HepG2 (cell line): ENCODE measurements around the gene SEL1L2. TPM values are rescaled to one million over a fixed set of nuclear protein-coding genes. Genes with fewer than 3 reads are reported as not detected.
A peak's percentile ranks its signal among the peaks of the same experiment; 100 is the strongest.

ENCODE experiments used
- ATAC-seq: fragments of 200-7000 bp; cut with Tn5 transposase; 3 replicates; pipeline ENCODE4 v1.9.1; 2020; ENCODE audit warnings: mild to moderate bottlenecking, moderate library complexity
- BruUV-seq: library from RNA; stranded (reverse); fragments of 400-500 nt; replicated peaks from 2 replicates; lab custom pipeline; 2021; lab: Mats Ljungman, UMichigan
- CTCF ChIA-PET: fragments of 300-600 bp; formaldehyde crosslinking; extraction: SDS; loops from one replicate; lab custom pipeline; 2021; ENCODE audit warnings: low total read pairs, inconsistent platforms, low intra/inter-chr PET ratio; lab: Yijun Ruan, JAX
- POLR2A ChIA-PET: fragments of 350-600 bp; sonication (Branson Sonifier 250); formaldehyde crosslinking; loops from one replicate; lab custom pipeline; 2020; ENCODE audit warnings: antibody characterized with exemption, inconsistent platforms; lab: Yijun Ruan, JAX
- DNase-seq: peaks from one replicate; pipeline ENCODE4 v3.0.0-alpha.2; 2015; ENCODE audit warnings: low spot score
- FAIRE-seq: peaks from 3 replicates; lab custom pipeline; 2011; peaks lifted over from hg19 to GRCh38; lab: Jason Lieb, UNC
- H2AFZ ChIP-seq: one replicate; pipeline ENCODE4 v1.6.1; 2011; ENCODE audit warnings: low read length, inconsistent platforms
- H3K27ac ChIP-seq: fragments of 300-600 bp; 3 replicates; pipeline ENCODE4 v1.8.0; 2011; ENCODE audit warnings: mixed run types, mild to moderate bottlenecking, mixed read lengths, low read length, inconsistent platforms; ENCODE audit not compliant: insufficient read depth; ENCODE audit errors: extremely low read length
- H3K27me3 ChIP-seq, 2 experiments: fragments of 200-600 bp in 1 of 2; 2 replicates in 1 of 2; 3 replicates in 1 of 2; pipeline versions ENCODE4 v1.6.0 to v1.8.0; 2011; ENCODE audit warnings: low read length in 2 of 2, mild to moderate bottlenecking in 2 of 2, moderate library complexity in 2 of 2, inconsistent platforms in 1 of 2; ENCODE audit not compliant: insufficient read depth in 2 of 2, control insufficient read depth in 1 of 2
- H3K36me3 ChIP-seq, 2 experiments: fragments of 200-600 bp in 1 of 2; replicated peaks in 1 of 2; 2 replicates in 1 of 2; 3 replicates in 1 of 2; pipeline versions ENCODE4 v1.5.1 to v1.8.0; 2011; ENCODE audit warnings: low read length in 2 of 2, inconsistent platforms in 1 of 2; ENCODE audit not compliant: insufficient read depth in 2 of 2, control insufficient read depth in 1 of 2
- H3K4me1 ChIP-seq: 2 replicates; pipeline ENCODE4 v1.5.1; 2012; ENCODE audit warnings: low read length, inconsistent platforms; ENCODE audit not compliant: insufficient read depth
- H3K4me2 ChIP-seq: 2 replicates; pipeline ENCODE4 v1.6.0; 2011; ENCODE audit warnings: low read depth, low read length, inconsistent platforms
- H3K4me3 ChIP-seq, 3 experiments: fragments of 200-600 bp in 1 of 3; sonication (generic), shearing (Covaris generic) in 1 of 3; replicated peaks in 1 of 3; 2 replicates each; pipeline ENCODE4 v1.5.1; 2011 to 2016; ENCODE audit warnings: low read length in 3 of 3, inconsistent platforms in 2 of 3, low read depth in 2 of 3, mild to moderate bottlenecking in 2 of 3, control low read depth in 1 of 3, mixed read lengths in 1 of 3; ENCODE audit not compliant: insufficient read depth in 1 of 3
- H3K79me2 ChIP-seq: one replicate; pipeline ENCODE4 v1.6.1; 2011; ENCODE audit warnings: low read length, inconsistent platforms; ENCODE audit not compliant: insufficient read depth
- H3K9ac ChIP-seq: 2 replicates; pipeline ENCODE4 v1.6.0; 2011; ENCODE audit warnings: mild to moderate bottlenecking, low read depth, low read length, inconsistent platforms; ENCODE audit not compliant: insufficient read depth
- H3K9me3 ChIP-seq: 2 replicates; pipeline ENCODE4 v1.5.1; 2012; ENCODE audit warnings: mild to moderate bottlenecking, low read length
- H4K20me1 ChIP-seq: 2 replicates; pipeline ENCODE4 v1.6.0; 2011; ENCODE audit warnings: inconsistent platforms, mild to moderate bottlenecking, low read length, moderate library complexity; ENCODE audit not compliant: insufficient read depth
- BCL6 ChIP-seq: IDR thresholded peaks from 2 replicates; pipeline ENCODE4 v1.6.1; 2016; ENCODE audit warnings: missing genetic modification reagents, missing compliant biosample characterization
- HMG20A ChIP-seq: IDR thresholded peaks from 2 replicates; pipeline ENCODE4 v1.6.1; 2016; ENCODE audit warnings: borderline replicate concordance
- HNF4A ChIP-seq: sonication (generic); formaldehyde crosslinking; IDR thresholded peaks from 2 replicates; pipeline ENCODE4 v1.4.0; 2020; ENCODE audit warnings: missing genetic modification reagents
- MAFF ChIP-seq: IDR thresholded peaks from 2 replicates; pipeline ENCODE4 v1.6.1; 2011; ENCODE audit warnings: low read depth, low read length, improper control_type of control experiment
- MAFK ChIP-seq, 2 experiments: IDR thresholded peaks in 1 of 2; conservative IDR thresholded peaks in 1 of 2; 2 replicates each; pipeline ENCODE4 v1.6.1; 2011; ENCODE audit warnings: improper control_type of control experiment in 2 of 2, low read length in 2 of 2
- MED13 ChIP-seq: sonication (generic); formaldehyde crosslinking; IDR thresholded peaks from 2 replicates; pipeline ENCODE4 v1.5.0; 2020; ENCODE audit warnings: missing genetic modification reagents
- NFE2L2 ChIP-seq: fragments of 150-350 bp; IDR thresholded peaks from 2 replicates; pipeline ENCODE4 v1.6.1; 2014; ENCODE audit warnings: low read length
- POGZ ChIP-seq: sonication (generic); formaldehyde crosslinking; IDR thresholded peaks from 2 replicates; pipeline ENCODE4 v1.4.0; 2020; ENCODE audit warnings: mild to moderate bottlenecking, missing genetic modification reagents
- SATB2 ChIP-seq: sonication (generic); formaldehyde crosslinking; IDR thresholded peaks from 2 replicates; pipeline ENCODE4 v1.5.0; 2020; ENCODE audit warnings: missing genetic modification reagents
- SKI ChIP-seq: fragments of 450-650 bp; IDR thresholded peaks from one replicate; pipeline ENCODE4 v1.6.1; 2018; ENCODE audit warnings: mild to moderate bottlenecking; ENCODE audit not compliant: partially characterized antibody
- ZNF446 ChIP-seq: sonication (generic); formaldehyde crosslinking; IDR thresholded peaks from 2 replicates; pipeline ENCODE4 v1.5.0; 2020; ENCODE audit warnings: mild to moderate bottlenecking, missing genetic modification reagents
- whole genome bisulfite sequencing: methylation state at CpG from one replicate; pipeline ENCODE4 v1.1.6; 2017; ENCODE audit warnings: low lambda C conversion rate; 5-methylcytosine and 5-hydroxymethylcytosine counted together
- in situ Hi-C: cut with HindIII; loops from 2 replicates; pipeline ENCODE4 v1.10.0; 2017; ENCODE audit warnings: low pct_unique_long_range_greater_than_20kb; ENCODE audit not compliant: extremely low pct_ligation_motif_present
- intact Hi-C: fragments of 100-400 bp; cut with micrococcal nuclease; formaldehyde crosslinking; loops from one replicate; pipeline ENCODE4 v1.10.0; 2022; ENCODE audit not compliant: unreplicated experiment
- polyA plus RNA-seq, 8 experiments: library from polyadenylated mRNA; depleted of rRNA in 3 of 8; stranded (reverse) in 7 of 8; unstranded in 1 of 8; fragments of >200 nt; fragmentation: Illumina TruSeq in 4 of 8; extraction: Trizol in 4 of 8; gene quantifications; 2 replicates each; pipeline versions ENCODE4 v1.2.1 to v1.2.3, GENCODE V29; 2011 to 2016; ENCODE audit warnings: low read depth in 4 of 8, missing spikeins in 1 of 8, mixed read lengths in 1 of 8; ENCODE audit not compliant: insufficient read depth in 1 of 8
- total RNA-seq, 5 experiments: library from RNA; depleted of rRNA; stranded (reverse); fragments of >200 nt; fragmentation: Illumina TruSeq; extraction: Trizol; gene quantifications; 2 replicates each; pipeline ENCODE4 v1.2.3, GENCODE V29; 2016; ENCODE audit warnings: low read depth in 1 of 5
- TF ChIP-seq, protein P1 (sequence below): IDR thresholded peaks from 2 replicates; pipeline ENCODE4 v1.6.1; 2016
- TF ChIP-seq, protein P2 (sequence below): sonication (generic); formaldehyde crosslinking; IDR thresholded peaks from 2 replicates; pipeline ENCODE4 v1.5.1; 2020; ENCODE audit warnings: mild to moderate bottlenecking, missing genetic modification reagents, moderate library complexity
- TF ChIP-seq, protein P3 (sequence below): sonication (generic); formaldehyde crosslinking; IDR thresholded peaks from 2 replicates; pipeline ENCODE4 v1.4.0; 2020; ENCODE audit warnings: missing genetic modification reagents, borderline replicate concordance

SEL1L2 gene
- total and polyA plus RNA-seq, 2 of the 13 experiments (the other 11 are each of a cell fraction or from before 2014, with no cell fraction given): not detected

DNA sequence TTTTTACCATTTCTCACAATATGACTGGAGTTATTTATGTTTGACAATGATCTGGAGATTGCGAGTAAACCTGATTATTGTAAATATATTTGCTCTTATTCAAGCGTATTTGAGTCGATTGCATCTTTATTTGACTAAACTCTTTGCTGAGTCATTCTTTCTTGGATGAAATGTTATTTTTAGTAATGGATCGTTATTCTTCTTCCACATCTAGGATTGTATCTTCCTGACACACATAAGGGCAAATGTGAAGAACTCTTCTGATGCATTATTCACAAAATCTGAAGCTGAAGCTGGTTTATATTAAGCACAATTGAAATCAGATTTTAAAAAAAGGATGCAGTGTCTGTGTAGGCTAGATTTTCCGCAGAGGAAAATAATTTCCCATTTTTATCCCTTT is 68.2 kb downstream of the SEL1L2 start:
- no peak overlapping the region for H3K27ac ChIP-seq
- TF ChIP-seq MAFF (0 out of 2 replicates have a peak, but pooled peaks have one; percentile 24), SATB2 (CRISPR knock-in tag) (no peak), MAFK (conservative IDR thresholded peaks at IDR 0.05 in 1 of 2, IDR thresholded peaks at IDR 0.05 in 1 of 2; ENCODE audit: low read length in 2 of 2) (peak; percentile 50 to 65; a peak in 3 of 4 replicates), NFE2L2 (peak; percentile 90), MED13 (CRISPR knock-in tag) (no peak)
- TF ChIP-seq, protein P1, sequence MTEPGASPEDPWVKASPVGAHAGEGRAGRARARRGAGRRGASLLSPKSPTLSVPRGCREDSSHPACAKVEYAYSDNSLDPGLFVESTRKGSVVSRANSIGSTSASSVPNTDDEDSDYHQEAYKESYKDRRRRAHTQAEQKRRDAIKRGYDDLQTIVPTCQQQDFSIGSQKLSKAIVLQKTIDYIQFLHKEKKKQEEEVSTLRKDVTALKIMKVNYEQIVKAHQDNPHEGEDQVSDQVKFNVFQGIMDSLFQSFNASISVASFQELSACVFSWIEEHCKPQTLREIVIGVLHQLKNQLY (CRISPR knock-in tag): no peak
- TF ChIP-seq, all 625 proteins: peak for 3
- no peaks in the 10 kb centered on the region for H3K4me1 ChIP-seq
- ATAC-seq (no peak), DNase-seq (no peak), FAIRE-seq (no peak)
- peaks cover 1 to 4% of the 10 kb centered on the region in 2 experiments; a peak in 4 of 5 replicates for H3K27me3 ChIP-seq
- in situ Hi-C loops (no loop called here), intact Hi-C loops (no loop called here)
- H3K36me3 ChIP-seq: no peaks in the 10 kb centered on the region
- no TSS peak for BruUV-seq
- H4K20me1 ChIP-seq: no peaks in the 10 kb centered on the region
- H2AFZ ChIP-seq: no peak overlapping the region
- no peak overlapping the region for H3K9ac ChIP-seq
- H3K4me3 ChIP-seq: no peak overlapping the region
- ChIA-PET POLR2A (no interaction called here), CTCF (no interaction called here)
- H3K4me2 ChIP-seq: no peak overlapping the region
- H3K9me3 ChIP-seq: no peaks in the 10 kb centered on the region
- WGBS: 2% methylated on average over 5 of the region's 5 CpGs
- no peaks in the 10 kb centered on the region for H3K79me2 ChIP-seq

DNA sequence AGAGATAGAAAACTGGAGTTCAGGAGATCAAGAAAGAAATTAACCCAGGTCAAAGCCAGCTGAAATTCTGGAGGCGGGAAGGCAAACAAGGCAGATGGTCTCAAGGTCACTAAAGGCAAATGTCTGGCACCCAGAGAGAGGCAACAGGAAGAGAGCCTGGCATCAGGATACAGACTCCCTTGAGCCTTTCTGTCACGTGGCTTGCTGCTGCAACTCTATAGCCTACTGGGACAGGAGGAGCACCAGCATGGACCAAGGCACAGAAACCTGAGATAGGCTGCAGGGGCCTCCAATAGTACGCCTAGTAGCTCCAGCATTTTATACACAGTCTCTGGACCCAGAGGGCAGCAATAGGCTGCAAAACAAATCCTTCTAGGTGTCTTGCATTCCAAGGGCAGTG is 75.1 kb downstream of the SEL1L2 start:
- CTCF ChIA-PET: no interaction called here
- peaks cover 14% of the 10 kb centered on the region for H3K4me1 ChIP-seq
- no peak overlapping the region for H3K9ac ChIP-seq
- H3K4me2 ChIP-seq: no peak overlapping the region
- no peak overlapping the region for H2AFZ ChIP-seq
- H3K9me3 ChIP-seq: no peaks in the 10 kb centered on the region
- 4% methylated on average over 3 of the region's 3 CpGs for WGBS
- H3K27me3 ChIP-seq: peaks cover 0 to 4% of the 10 kb centered on the region in 2 experiments; a peak in 2 of 5 replicates
- no peaks in the 10 kb centered on the region for H3K79me2 ChIP-seq
- POLR2A ChIA-PET: no interaction called here
- FAIRE-seq (peak; percentile 74), DNase-seq (peak; percentile 78), ATAC-seq (peak; percentile 93)
- H3K4me3 ChIP-seq: no peak overlapping the region
- intact Hi-C loops: no loop called here
- in situ Hi-C loops: no loop called here
- no peaks in the 10 kb centered on the region for H4K20me1 ChIP-seq
- no peaks in the 10 kb centered on the region for H3K36me3 ChIP-seq
- H3K27ac ChIP-seq: no peak overlapping the region
- BruUV-seq: no TSS peak
- no peak for TF ChIP-seq POGZ (CRISPR knock-in tag)
- TF ChIP-seq BCL6 (CRISPR knock-in tag): peak; percentile 71
- TF ChIP-seq SKI: peak; percentile 18
- TF ChIP-seq HMG20A (CRISPR knock-in tag): peak; percentile 40; the same call in 1 of the 2 replicates
- peak; percentile 31 for TF ChIP-seq HNF4A
- TF ChIP-seq, protein P2, sequence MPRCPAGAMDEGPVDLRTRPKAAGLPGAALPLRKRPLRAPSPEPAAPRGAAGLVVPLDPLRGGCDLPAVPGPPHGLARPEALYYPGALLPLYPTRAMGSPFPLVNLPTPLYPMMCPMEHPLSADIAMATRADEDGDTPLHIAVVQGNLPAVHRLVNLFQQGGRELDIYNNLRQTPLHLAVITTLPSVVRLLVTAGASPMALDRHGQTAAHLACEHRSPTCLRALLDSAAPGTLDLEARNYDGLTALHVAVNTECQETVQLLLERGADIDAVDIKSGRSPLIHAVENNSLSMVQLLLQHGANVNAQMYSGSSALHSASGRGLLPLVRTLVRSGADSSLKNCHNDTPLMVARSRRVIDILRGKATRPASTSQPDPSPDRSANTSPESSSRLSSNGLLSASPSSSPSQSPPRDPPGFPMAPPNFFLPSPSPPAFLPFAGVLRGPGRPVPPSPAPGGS (CRISPR knock-in tag): 0 out of 2 replicates have a peak, but pooled peaks have one; percentile 42
- no peak for TF ChIP-seq ZNF446 (CRISPR knock-in tag)
- TF ChIP-seq, protein P3, sequence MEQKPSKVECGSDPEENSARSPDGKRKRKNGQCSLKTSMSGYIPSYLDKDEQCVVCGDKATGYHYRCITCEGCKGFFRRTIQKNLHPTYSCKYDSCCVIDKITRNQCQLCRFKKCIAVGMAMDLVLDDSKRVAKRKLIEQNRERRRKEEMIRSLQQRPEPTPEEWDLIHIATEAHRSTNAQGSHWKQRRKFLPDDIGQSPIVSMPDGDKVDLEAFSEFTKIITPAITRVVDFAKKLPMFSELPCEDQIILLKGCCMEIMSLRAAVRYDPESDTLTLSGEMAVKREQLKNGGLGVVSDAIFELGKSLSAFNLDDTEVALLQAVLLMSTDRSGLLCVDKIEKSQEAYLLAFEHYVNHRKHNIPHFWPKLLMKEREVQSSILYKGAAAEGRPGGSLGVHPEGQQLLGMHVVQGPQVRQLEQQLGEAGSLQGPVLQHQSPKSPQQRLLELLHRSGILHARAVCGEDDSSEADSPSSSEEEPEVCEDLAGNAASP: 0 out of 2 replicates have a peak, but pooled peaks have one; percentile 15
